Measurements from ENCODE around the gene RPS15.

The RPS15 gene

DNA sequence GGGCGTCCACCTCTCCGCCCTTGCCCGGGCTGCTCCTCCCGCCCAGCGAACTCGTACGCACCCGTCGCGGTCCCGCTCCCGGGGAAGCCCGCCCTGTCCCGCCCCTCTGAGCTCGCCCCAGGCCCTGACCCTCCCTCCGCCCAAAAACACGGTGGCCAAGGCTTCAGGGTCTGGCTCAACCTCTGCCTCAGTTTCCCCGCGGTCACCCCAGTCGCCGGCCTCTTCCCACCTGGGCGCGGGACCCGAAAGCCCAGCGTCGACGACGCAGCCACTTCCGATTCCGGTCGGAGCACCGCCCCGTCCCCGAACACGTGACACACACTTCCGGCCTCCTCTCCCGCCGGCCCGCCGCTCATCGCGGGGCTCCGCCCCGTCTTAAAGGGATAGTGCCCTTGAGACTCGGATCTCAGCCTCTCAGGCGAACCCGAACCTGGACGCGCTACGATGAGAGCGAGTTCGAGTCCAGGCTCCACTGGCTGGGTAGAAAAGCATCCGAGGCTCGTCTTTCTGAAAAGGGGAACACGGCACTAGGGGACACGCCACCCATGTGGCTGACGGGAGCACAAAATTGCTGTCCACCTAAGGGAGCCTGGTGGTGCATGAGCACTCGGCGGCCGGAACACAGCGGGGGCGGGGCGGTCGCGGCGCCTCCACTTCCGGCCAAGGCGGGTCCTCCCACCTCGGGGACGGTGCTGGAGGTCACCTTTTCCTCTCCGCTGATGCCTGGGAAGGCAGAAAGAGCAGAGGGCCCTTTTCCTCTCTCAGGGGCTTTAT, 40.9 kb downstream of the RPS15 start, which contains the start of gene C19orf25:
Gene C19orf25 (minus strand): TSS at position 282 of the 774 bp plus-strand sequence. CDS start 312 bp downstream, outside the sequence.
- peak; percentile 96 for ATAC-seq
- peak; percentile 100 for TF ChIP-seq ZFP3 (CRISPR knock-in tag; IDR thresholded peaks at IDR 0.05)
- no peak for TF ChIP-seq ESRRG (CRISPR knock-in tag; IDR thresholded peaks at IDR 0.05)
- TF ChIP-seq ZNF70 (CRISPR knock-in tag; IDR thresholded peaks at IDR 0.05) = peak; percentile 6; the same call in 1 of the 2 replicates

GRCh38 chr19:1481224-1481892, 43.2 kb downstream of the RPS15 start:
- TF ChIP-seq CSDC2 (CRISPR knock-in tag; IDR thresholded peaks at IDR 0.05) = no peak
- no peak for TF ChIP-seq TSHZ2 (CRISPR knock-in tag; IDR thresholded peaks at IDR 0.05)
- TF ChIP-seq, protein P1, sequence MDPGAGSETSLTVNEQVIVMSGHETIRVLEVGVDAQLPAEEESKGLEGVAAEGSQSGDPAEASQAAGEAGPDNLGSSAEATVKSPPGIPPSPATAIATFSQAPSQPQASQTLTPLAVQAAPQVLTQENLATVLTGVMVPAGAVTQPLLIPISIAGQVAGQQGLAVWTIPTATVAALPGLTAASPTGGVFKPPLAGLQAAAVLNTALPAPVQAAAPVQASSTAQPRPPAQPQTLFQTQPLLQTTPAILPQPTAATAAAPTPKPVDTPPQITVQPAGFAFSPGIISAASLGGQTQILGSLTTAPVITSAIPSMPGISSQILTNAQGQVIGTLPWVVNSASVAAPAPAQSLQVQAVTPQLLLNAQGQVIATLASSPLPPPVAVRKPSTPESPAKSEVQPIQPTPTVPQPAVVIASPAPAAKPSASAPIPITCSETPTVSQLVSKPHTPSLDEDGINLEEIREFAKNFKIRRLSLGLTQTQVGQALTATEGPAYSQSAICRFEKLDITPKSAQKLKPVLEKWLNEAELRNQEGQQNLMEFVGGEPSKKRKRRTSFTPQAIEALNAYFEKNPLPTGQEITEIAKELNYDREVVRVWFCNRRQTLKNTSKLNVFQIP (CRISPR knock-in tag; IDR thresholded peaks at IDR 0.05; ENCODE audit: borderline replicate concordance, low read depth) = no peak
- no peak for TF ChIP-seq BACH2 (CRISPR knock-in tag; IDR thresholded peaks at IDR 0.05; ENCODE audit: borderline replicate concordance)
- TF ChIP-seq, protein P2, sequence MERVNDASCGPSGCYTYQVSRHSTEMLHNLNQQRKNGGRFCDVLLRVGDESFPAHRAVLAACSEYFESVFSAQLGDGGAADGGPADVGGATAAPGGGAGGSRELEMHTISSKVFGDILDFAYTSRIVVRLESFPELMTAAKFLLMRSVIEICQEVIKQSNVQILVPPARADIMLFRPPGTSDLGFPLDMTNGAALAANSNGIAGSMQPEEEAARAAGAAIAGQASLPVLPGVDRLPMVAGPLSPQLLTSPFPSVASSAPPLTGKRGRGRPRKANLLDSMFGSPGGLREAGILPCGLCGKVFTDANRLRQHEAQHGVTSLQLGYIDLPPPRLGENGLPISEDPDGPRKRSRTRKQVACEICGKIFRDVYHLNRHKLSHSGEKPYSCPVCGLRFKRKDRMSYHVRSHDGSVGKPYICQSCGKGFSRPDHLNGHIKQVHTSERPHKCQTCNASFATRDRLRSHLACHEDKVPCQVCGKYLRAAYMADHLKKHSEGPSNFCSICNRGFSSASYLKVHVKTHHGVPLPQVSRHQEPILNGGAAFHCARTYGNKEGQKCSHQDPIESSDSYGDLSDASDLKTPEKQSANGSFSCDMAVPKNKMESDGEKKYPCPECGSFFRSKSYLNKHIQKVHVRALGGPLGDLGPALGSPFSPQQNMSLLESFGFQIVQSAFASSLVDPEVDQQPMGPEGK (CRISPR knock-in tag; IDR thresholded peaks at IDR 0.05; ENCODE audit: borderline replicate concordance) = no peak
- no peak for ATAC-seq

DNA sequence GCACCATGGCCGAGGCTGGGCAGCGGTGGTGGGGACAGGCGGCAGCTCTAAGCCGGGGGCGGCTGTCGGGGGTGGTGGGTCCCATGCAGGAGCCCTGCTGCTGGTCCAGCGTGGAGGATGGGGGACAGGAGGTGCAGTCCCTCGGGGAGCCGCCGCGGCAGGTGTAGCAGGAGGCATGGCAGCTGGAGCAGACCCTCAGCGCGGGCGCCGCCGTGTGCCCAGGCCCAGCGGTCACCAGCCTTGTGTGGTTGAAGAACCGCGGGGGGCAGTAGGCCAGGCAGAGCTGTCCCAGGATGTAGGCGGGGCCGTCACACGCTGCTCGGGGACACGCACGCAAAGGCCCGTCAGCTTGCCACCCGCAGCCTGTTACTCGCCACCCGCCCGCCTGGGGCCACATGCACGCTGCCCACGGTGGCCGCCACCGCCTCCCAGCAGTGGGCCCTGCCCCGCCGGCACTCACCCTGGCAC, 43.7 kb downstream of the RPS15 start:
- no peak for TF ChIP-seq CSRNP3 (CRISPR knock-in tag; IDR thresholded peaks at IDR 0.05)
- no peak for TF ChIP-seq ZFP30 (CRISPR knock-in tag; IDR thresholded peaks at IDR 0.05)
- TF ChIP-seq ZNF8 (CRISPR knock-in tag; IDR thresholded peaks at IDR 0.05) = no peak
- no peak for TF ChIP-seq RARB (CRISPR knock-in tag; IDR thresholded peaks at IDR 0.05)
- TF ChIP-seq PPARA (CRISPR knock-in tag; IDR thresholded peaks at IDR 0.05; ENCODE audit: borderline replicate concordance) = no peak
- no peak for ATAC-seq

- TF ChIP-seq TCF4 (CRISPR knock-in tag; IDR thresholded peaks at IDR 0.05; ENCODE audit: borderline replicate concordance) (no peak), CSDC2 (CRISPR knock-in tag; IDR thresholded peaks at IDR 0.05) (no peak), OSR1 (CRISPR knock-in tag; IDR thresholded peaks at IDR 0.05) (no peak), ISL1 (CRISPR knock-in tag; IDR thresholded peaks at IDR 0.05) (no peak), CSRNP3 (CRISPR knock-in tag; IDR thresholded peaks at IDR 0.05) (no peak)
- TF ChIP-seq, protein P2 (CRISPR knock-in tag; IDR thresholded peaks at IDR 0.05; ENCODE audit: borderline replicate concordance) = no peak
- TF ChIP-seq, protein P1 (CRISPR knock-in tag; IDR thresholded peaks at IDR 0.05; ENCODE audit: borderline replicate concordance, low read depth) = no peak
- no peak for ATAC-seq
Observed at GRCh38 chr19:1482361-1483130, 44.4 kb downstream of the RPS15 start.
